ENCODE measurements around the gene LMOD3.

The LMOD3 gene

DNA sequence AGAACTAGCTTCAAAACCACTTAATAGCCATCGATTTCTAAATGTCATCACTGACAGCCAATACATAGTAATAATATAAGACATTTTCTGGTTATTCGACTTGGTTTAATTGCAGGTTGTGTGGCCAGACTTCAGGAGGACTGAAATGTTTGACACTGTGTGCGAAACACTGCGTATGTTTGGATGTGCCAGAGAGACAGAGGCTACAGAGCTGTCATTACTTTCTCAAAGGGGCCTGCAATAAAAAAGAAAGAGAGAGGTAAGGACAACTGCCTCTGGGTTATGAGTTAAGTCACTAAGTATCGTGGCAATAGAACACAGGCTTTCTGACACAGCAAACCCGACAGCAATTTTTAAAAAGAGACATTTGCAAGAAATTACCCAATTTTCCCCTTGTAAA is 882 bp downstream of the LMOD3 start:
- no peak for DNase-seq

GRCh38 chr3:69120879-69121464 is 1.4 kb downstream of the LMOD3 start:
- peak; percentile 87 for DNase-seq

DNA sequence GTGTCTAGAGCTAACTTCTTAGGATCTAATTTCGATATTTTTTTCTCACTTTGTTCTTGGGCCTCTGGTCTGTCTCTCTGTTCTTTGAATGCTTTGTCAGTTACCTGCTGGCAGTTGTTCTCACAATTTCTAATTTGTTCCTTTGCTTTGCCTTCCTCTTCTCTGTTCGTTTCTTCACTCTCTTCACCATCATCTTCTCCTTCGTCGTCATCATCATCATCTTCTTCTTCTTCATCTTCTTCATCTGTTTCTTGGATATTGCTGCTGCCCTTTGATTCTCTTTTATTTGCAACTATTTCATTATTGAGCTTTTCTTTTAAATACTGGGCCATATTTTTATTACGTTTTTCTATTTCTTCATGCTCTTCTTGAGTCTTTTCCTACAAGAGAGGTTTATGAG is 2.7 kb downstream of the LMOD3 start:
- no peak for DNase-seq

DNA sequence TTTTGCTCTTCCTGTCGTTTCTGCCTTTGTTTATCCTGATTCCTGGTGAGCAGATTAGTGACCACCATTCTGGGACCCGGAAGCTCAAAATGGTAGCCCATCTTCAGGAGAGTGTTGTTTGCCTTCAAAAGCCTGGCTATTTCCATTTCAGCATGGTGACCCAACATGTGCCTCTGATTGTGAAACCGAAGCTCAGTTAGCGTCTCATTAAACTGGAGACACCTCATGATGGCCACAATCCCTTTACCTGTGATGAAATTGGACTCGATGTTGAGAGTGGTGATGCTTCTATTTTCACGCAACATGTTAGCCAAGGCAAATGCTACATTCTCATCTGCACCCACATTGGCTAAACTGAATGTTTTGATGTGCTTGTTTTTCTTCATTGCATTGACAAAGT is 3.3 kb downstream of the LMOD3 start:
- no peak for DNase-seq

GRCh38 chr3:69118555-69118954 is 3.8 kb downstream of the LMOD3 start:
- no peak for DNase-seq

DNA sequence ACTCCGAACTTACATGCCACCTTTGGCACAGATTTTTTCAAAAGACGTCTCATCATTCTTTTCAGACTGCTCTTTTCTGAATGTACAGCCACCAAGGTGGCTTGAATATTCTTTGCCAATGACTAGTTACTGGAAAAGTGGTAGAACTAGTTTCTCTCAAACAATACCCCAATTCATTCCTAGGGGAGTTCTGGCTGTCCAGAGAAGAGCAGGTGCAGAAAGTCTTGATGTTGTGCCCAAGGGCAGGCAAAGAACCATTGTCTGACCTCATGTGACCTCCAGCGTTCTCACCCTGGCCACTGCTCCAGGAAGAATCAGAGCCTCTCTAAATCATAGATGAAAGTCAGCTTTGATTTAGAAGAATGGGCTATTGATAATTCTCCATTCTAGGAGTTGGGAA is 5.5 kb downstream of the LMOD3 start:
- DNase-seq: no peak

- DNase-seq: no peak
These were observed 6.2 kb downstream of the LMOD3 start for GRCh38 chr3:69116162-69116561.

DNA sequence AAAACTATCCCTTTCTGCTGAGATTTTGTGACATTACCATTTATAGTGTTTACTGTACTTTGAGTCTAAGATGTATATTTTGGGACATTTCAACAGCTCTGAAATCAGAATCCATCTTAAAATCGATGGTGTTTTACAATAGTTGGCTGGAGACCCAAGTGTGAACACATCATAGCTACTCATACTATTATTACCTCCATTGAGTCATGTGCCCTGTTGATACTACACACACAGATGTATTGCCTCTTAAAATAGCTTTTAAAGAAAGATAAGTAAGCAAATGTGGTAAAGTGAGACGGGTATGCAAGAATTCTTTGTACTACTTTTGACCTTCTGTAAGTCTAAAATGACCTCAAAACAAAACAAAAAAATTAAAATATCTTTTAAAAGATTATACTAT is 6.7 kb downstream of the LMOD3 start:
- DNase-seq: no peak

GRCh38 chr3:69113536-69113935 is 8.9 kb downstream of the LMOD3 start:
- no peak for DNase-seq

DNA sequence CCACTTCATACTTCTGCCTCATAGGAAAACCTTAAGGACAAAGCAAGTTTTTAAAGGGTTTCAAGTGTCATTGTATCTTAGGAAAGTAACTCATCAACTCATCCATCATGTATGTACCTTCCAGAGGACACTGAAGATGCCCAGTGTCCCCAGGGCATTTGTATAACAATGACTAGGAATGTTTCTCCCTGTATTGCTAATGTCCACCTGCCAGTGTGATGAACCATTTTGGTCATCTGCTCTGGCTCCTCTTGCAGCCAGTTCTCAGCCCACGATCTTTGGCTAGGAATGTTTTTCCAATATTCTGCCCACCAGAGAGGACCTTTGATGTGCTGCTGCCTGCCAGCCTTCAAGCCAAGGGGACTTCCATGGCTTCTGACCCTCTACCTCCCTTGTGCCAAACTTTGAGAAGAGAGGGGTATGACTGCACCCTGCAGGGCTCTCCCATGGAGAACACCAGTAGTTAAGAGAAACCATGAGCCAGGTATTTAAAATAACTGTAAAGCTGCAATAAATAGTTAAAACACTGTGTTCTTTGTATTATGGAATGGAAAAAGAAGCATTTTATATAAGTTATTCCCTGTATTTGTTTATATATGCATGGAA is 11.4 kb downstream of the LMOD3 start:
- no peak for DNase-seq

- DNase-seq: no peak
These were observed 13.6 kb downstream of the LMOD3 start for GRCh38 chr3:69108811-69109210.

DNA sequence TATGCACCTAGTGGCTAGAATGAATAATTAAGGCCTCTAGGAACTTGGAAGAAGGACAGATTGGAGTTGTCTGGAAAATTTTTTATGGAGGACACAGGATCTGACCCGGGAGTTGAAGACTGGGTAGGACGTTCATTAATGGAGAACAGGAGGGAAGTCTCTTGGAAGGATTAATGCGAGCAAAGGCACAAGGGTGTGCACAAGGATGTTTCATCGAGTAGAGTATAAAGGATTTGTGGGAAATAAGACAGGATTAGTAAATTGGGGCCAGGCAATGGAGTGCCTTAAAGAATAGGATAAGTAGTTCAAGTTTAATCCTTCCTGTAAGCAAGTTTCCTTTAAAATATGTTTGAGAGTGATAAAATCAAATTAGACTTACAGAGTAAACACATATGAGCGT is 14.6 kb downstream of the LMOD3 start:
- no peak for DNase-seq

DNA sequence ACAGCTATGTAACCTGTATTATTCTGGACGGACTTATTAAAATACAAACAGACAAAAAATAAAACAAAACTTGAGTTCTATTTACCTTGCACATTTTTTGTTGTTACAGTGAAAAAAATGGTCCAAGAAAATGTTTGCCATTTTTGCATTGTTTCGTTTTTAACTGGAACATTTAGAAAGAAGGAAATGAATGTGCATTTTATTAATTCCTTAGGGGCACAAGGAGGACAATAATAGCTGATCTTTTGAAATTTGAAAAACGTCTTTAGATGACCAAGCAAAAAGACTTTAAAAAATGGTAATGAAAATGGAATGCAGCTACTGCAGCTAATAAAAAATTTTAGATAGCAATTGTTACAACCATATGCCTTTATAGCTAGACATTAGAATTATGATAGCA is 17.1 kb downstream of the LMOD3 start:
- DNase-seq: no peak

DNA sequence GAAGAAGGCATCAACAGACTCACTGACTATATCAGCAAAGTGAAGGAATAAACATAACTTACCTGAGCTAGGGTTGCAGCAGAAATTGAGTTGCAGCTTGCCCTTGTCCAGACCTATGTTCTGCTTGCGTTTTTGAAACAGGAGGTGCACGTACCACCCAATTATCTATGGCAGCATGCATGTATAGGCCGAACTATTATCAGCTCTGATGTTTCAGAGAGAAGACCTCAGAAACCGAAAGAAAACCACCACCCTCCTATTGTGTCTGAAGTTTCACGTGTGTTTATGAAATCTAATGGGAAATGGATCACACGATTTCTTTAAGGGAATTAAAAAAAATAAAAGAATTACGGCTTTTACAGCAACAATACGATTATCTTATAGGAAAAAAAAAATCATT is 17.8 kb downstream of the LMOD3 start:
- no peak for DNase-seq

DNA sequence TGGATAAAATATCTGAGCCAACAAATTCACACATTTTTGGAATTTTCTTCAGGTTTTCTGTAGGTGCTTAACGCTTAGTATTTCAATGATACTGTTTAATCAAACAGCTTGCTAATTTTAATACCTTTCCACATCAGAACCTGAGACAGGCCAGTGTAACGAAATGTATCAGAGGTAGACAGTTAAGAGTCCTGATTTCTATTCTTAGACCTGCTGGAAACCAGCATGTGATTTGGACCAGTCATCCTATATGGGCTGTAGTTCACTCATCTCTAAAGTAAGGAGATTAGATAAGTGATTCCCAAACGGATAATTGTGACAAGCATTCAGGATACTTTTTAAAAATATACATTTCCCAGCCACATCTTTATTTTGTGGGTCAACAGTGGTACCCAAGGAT is 19.3 kb downstream of the LMOD3 start:
- no peak for DNase-seq

DNA sequence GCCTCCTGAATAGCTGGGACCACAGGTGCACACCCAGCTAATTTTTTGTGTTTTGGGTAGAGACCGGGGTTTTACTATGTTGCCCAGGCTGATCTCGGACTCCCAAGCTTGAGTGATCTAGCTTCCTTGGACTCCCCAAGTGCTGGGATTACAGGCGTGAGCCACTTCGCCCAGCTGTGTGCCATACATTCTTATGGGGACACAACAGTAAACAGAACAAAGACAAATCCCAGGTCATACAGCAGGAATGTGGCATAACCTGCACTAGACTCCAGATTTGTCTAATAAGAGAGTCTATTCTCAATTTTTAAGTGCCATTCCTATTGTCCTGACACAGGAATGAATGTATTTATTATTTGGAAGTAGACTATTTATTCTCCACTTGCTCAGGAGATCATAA is 20.0 kb downstream of the LMOD3 start:
- no peak for DNase-seq

DNA sequence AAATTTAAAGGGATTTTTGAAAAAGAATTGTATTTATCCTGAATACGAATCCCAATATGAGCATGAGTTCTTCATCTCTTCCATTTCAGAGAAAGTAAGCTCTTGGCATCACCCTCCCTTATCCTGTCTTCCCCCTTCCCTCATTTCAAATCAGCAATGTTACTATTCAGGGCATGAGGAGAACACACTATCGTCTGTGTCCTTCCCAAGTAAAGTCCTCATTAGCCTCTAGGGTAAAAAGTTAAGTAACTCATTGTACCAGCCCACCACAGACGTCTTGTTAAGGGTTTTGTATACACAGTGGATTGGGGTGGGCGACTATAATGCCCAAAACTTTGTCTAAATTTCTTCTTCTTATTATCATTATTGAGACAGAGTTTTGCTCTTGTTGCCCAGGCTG is 22.8 kb downstream of the LMOD3 start:
- no peak for DNase-seq

GRCh38 chr3:69097407-69098086 is 24.8 kb downstream of the LMOD3 start:
- no peak for DNase-seq

- DNase-seq: no peak
These were observed 26.1 kb downstream of the LMOD3 start for GRCh38 chr3:69096299-69096698.

DNA sequence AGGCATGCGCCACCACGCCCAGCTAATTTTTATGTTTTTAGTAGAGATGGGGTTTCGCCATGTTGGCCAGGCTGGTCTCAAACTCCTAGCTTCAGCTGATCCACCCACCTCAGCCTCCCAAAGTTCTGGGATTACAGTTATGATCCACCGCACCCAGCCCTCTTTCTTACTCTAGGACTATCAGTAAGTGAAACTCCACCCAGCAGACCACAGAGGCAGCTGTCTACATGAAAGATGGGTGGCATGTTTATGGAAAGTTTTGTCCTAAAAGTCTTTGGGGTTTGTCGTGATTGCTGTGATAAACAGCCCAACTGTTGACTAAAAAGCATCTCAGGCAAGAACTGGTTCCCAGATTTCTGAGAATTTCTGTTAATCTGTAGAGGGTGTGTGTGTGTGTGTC is 26.8 kb downstream of the LMOD3 start:
- DNase-seq: peak; percentile 48

DNA sequence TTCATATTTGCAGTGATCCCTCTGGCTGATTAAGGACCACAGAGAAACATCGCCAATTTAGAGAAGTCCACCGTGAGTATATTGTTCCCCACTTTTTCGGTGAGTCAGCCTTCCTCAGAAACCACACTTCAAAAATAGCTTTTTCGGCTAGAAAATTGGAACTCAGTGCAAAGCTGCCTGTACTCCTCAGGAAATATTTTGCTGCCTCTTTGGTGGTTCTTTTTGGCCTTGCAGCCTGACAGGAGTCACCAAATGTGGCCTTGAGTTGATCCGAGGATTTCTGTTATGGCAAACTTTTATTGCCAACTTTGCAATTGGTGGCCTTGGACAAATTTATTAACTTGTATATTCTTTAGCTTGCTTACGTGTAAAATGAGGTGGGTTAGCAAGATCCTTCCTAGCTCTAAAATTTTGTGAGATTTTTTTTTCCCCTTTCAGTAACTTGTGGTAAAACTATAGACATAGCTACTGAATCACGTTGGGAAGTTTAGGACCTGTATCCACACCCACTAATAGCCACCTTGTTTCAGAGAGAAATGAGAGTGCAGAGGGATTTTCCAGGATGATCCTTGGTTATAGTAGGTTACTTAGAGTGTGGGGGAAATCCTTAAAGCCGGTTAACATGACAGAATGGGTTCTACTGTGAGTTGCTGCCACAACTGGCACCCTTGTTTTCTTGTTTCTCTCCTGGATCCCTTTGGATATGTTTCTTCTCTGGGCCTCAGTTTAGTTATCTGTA is 27.8 kb downstream of the LMOD3 start:
- peak; percentile 40 for DNase-seq

GRCh38 chr3:69092030-69092516 is 30.3 kb downstream of the LMOD3 start:
- DNase-seq: no peak

- no peak for DNase-seq
These were observed 30.9 kb downstream of the LMOD3 start for GRCh38 chr3:69091389-69092029.

All from stimulated activated CD4-positive, alpha-beta T cell treated with anti-CD3 and anti-CD28 coated beads, Interleukin-15, amount 100 ng/mL, for 24 hours (primary cell).